HG03442 (cell line): ENCODE data around the gene RPRML.
"Not testable (repeated sequence)": the region's sequence is repeated elsewhere in the genome, so short reads cannot be mapped to it uniquely, and the experiment has no call there.

Source experiments
- ATAC-seq: cut with Tn5 transposase; IDR thresholded peaks from one replicate; pipeline ENCODE4 v1.9.1; 2021; ENCODE audit warnings: mild to moderate bottlenecking, moderate library complexity; ENCODE audit not compliant: unreplicated experiment

Gene RPRML

GRCh38 chr17:46979147-46979863, at the start of gene RPRML:
Gene RPRML (minus strand): TSS chr17:46979253. CDS start chr17:46979007, 246 bp downstream.
- ATAC-seq, result no peak

GRCh38 chr17:47016966-47017365, 37.9 kb upstream of the RPRML start:
- ATAC-seq, result not testable (repeated sequence)

- ATAC-seq, result no peak
Observed at GRCh38 chr17:47013341-47013740, 34.3 kb upstream of the RPRML start.

GRCh38 chr17:47012457-47012856, 33.4 kb upstream of the RPRML start:
- no peak for ATAC-seq

- ATAC-seq, result no peak
Observed at GRCh38 chr17:47009759-47010594, 30.9 kb upstream of the RPRML start.

GRCh38 chr17:47004906-47005305, 25.9 kb upstream of the RPRML start:
- ATAC-seq, result no peak

- ATAC-seq, result not testable (repeated sequence)
Observed at GRCh38 chr17:47003864-47004263, 24.8 kb upstream of the RPRML start.

GRCh38 chr17:46995841-46996571, 17.0 kb upstream of the RPRML start:
- no peak for ATAC-seq

- no peak for ATAC-seq
Observed at GRCh38 chr17:46994993-46995392, 15.9 kb upstream of the RPRML start.

- ATAC-seq, result no peak
Observed at GRCh38 chr17:46991617-46992016, 12.6 kb upstream of the RPRML start.

- no peak for ATAC-seq
Observed at GRCh38 chr17:46989637-46990431, 10.8 kb upstream of the RPRML start.

GRCh38 chr17:46987927-46988326, 8.9 kb upstream of the RPRML start:
- not testable (repeated sequence) for ATAC-seq

GRCh38 chr17:46986366-46986765, 7.3 kb upstream of the RPRML start:
- no peak for ATAC-seq

GRCh38 chr17:46984892-46985291, 5.8 kb upstream of the RPRML start:
- ATAC-seq, result no peak

- ATAC-seq, result no peak
Observed at GRCh38 chr17:46984341-46984740, 5.3 kb upstream of the RPRML start.

- no peak for ATAC-seq
Observed at GRCh38 chr17:46983782-46984181, 4.7 kb upstream of the RPRML start.

- ATAC-seq, result no peak
Observed at GRCh38 chr17:46982577-46982976, 3.5 kb upstream of the RPRML start.

- no peak for ATAC-seq
Observed at GRCh38 chr17:46978489-46979146, 435 bp downstream of the RPRML start.

GRCh38 chr17:46977750-46978488, 1.1 kb downstream of the RPRML start:
- ATAC-seq, result no peak
